ENCODE results near the gene SGMS1. TPM values are rescaled to one million over a fixed set of nuclear protein-coding genes. Genes with fewer than 3 reads are reported as not detected.

SGMS1 gene
- total and polyA plus RNA-seq, 2 experiments from 2014 or later: 15.0 to 34.7 TPM

- no peak for TF ChIP-seq REST (IDR thresholded peaks at IDR 0.05; ENCODE audit: unreplicated experiment)
- no peak for TF ChIP-seq EZH2 (IDR thresholded peaks at IDR 0.05; ENCODE audit: low read depth, unreplicated experiment)
- no peak for TF ChIP-seq EZH2phosphoT487 (IDR thresholded peaks at IDR 0.05; ENCODE audit: unreplicated experiment)
- no peak for TF ChIP-seq ZNF114 (CRISPR knock-in tag; IDR thresholded peaks at IDR 0.05)
These were observed 291.5 kb downstream of the SGMS1 start (continued) for GRCh38 chr10:50332108-50332842.

GRCh38 chr10:50331486-50331885 is 292.3 kb downstream of the SGMS1 start:
- peaks cover 1% of the 10 kb centered on the region; the same call in 1 of the 2 replicates for H3K4me1 ChIP-seq (ENCODE audit: insufficient read depth)
- no peak overlapping the region for H3K4me3 ChIP-seq
- Mint-ChIP-seq H3K9me3 (no peaks in the 10 kb centered on the region), H3K27ac (no peak overlapping the region), H3K27me3 (ENCODE audit: insufficient read depth, low read depth, poor library complexity) (peaks cover 1% of the 10 kb centered on the region), H3K4me3 (no peak overlapping the region), H3K36me3 (ENCODE audit: low read depth) (no peaks in the 10 kb centered on the region), H3K4me1 (peaks cover 16% of the 10 kb centered on the region)
- no peak overlapping the region for H3K4me2 ChIP-seq
- H3K27ac ChIP-seq (ENCODE audit: low read depth): no peak overlapping the region
- no peaks in the 10 kb centered on the region for H3K9me2 ChIP-seq (ENCODE audit: insufficient read depth)
- no peaks in the 10 kb centered on the region for H3K27me3 ChIP-seq (ENCODE audit: insufficient read depth)
- no peaks in the 10 kb centered on the region; the same call in 1 of the 2 replicates for H3K79me2 ChIP-seq (replicated peaks; ENCODE audit: insufficient read depth)
- no peaks in the 10 kb centered on the region for H4K20me1 ChIP-seq (replicated peaks; ENCODE audit: insufficient read depth)
- DNase-seq (ENCODE audit: low spot score): no peak
- no peak overlapping the region for H2AFZ ChIP-seq
- no peak; the same call in 2 of the 3 replicates for ATAC-seq
- H3K36me3 ChIP-seq (ENCODE audit: insufficient read depth): no peaks in the 10 kb centered on the region
- H3F3A ChIP-seq (replicated peaks; ENCODE audit: low read depth): no peaks in the 10 kb centered on the region
- TF ChIP-seq CREB1 (CRISPR knock-in tag; IDR thresholded peaks at IDR 0.05; ENCODE audit: low read depth): no peak
- TF ChIP-seq STAT1 (IDR thresholded peaks at IDR 0.05; ENCODE audit: unreplicated experiment): no peak
- no peak for TF ChIP-seq ETS1 (IDR thresholded peaks at IDR 0.05)
- TF ChIP-seq POLR2AphosphoS5 (IDR thresholded peaks at IDR 0.05; ENCODE audit: low read depth): no peak
- TF ChIP-seq NANOG (IDR thresholded peaks at IDR 0.05; ENCODE audit: borderline replicate concordance): no peak
- no peak for TF ChIP-seq ZNF331 (CRISPR knock-in tag; IDR thresholded peaks at IDR 0.05; ENCODE audit: low read depth)
- TF ChIP-seq EZH2phosphoT487 (IDR thresholded peaks at IDR 0.05; ENCODE audit: unreplicated experiment): no peak
- no peak for TF ChIP-seq JUNB (IDR thresholded peaks at IDR 0.05; ENCODE audit: unreplicated experiment)
- no peak for TF ChIP-seq REST (IDR thresholded peaks at IDR 0.05; ENCODE audit: unreplicated experiment)
- no peak for TF ChIP-seq ZNF114 (CRISPR knock-in tag; IDR thresholded peaks at IDR 0.05)
- no peak for TF ChIP-seq CTCF (conservative IDR thresholded peaks at IDR 0.05; ENCODE audit: low read depth in 2 of 2)
- TF ChIP-seq EZH2 (IDR thresholded peaks at IDR 0.05; ENCODE audit: low read depth, unreplicated experiment): no peak
